GM04503 (cell line): ENCODE data around the gene MORC3.

ENCODE experiments used
- DNase-seq: peaks from one replicate; pipeline ENCODE4 v3.0.0-alpha.2; 2012; ENCODE audit warnings: low read depth

MORC3 gene

GRCh38 chr21:36423771-36424433, 103.9 kb downstream of the MORC3 start:
- no peak for DNase-seq

- DNase-seq = no peak
Observed at GRCh38 chr21:36424592-36424991, 104.6 kb downstream of the MORC3 start.

- no peak for DNase-seq
Observed at GRCh38 chr21:36425286-36425685, 105.3 kb downstream of the MORC3 start.
